Hematopoietic multipotent progenitor cell treated with erythropoietin and hydrocortisone succinate and interleukin-3 and kit ligand, for 17 days (in vitro differentiated cells): ENCODE results near the gene COG1.
"Not testable (repeated sequence)": the region's sequence is repeated elsewhere in the genome, so short reads cannot be mapped to it uniquely, and the experiment has no call there.

Experiments used
- DNase-seq: peaks from one replicate; pipeline ENCODE4 v3.0.0-alpha.2; 2015; ENCODE audit warnings: low spot score

The COG1 gene, protein sequence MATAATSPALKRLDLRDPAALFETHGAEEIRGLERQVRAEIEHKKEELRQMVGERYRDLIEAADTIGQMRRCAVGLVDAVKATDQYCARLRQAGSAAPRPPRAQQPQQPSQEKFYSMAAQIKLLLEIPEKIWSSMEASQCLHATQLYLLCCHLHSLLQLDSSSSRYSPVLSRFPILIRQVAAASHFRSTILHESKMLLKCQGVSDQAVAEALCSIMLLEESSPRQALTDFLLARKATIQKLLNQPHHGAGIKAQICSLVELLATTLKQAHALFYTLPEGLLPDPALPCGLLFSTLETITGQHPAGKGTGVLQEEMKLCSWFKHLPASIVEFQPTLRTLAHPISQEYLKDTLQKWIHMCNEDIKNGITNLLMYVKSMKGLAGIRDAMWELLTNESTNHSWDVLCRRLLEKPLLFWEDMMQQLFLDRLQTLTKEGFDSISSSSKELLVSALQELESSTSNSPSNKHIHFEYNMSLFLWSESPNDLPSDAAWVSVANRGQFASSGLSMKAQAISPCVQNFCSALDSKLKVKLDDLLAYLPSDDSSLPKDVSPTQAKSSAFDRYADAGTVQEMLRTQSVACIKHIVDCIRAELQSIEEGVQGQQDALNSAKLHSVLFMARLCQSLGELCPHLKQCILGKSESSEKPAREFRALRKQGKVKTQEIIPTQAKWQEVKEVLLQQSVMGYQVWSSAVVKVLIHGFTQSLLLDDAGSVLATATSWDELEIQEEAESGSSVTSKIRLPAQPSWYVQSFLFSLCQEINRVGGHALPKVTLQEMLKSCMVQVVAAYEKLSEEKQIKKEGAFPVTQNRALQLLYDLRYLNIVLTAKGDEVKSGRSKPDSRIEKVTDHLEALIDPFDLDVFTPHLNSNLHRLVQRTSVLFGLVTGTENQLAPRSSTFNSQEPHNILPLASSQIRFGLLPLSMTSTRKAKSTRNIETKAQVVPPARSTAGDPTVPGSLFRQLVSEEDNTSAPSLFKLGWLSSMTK

DNA sequence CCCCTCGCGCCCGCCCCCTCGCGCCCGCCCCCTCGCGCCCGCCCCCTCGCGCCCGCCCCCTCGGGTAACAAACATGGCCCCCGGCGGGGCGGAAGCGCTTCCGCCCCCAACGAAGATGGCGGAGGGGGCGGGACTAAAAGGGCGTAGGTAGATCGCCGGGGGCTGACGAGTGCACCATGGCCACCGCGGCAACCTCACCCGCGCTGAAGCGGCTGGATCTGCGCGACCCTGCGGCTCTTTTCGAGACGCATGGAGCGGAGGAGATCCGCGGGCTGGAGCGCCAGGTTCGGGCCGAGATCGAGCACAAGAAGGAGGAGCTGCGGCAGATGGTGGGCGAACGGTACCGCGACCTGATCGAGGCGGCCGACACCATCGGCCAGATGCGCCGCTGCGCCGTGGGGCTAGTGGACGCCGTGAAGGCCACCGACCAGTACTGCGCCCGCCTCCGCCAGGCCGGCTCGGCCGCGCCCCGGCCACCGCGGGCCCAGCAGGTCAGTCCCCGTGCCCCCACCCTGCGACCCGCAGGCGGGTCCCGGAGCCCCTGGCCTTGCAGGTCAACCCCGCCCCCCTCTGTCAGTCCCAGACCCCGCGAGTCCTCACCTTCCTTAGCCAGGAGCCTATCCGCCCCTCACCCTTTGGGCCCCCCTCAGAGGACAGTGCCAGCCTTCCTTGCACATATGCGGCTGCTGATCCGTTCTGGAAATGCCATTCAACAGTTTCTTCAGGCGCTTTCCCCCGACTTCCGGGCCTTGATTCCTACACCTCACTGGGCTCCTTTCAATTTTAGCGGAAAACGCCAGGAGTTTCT is at the start of gene COG1:
COG1 (plus strand) TSS at position 162 of the 808 bp plus-strand sequence; CDS start at position 177, 15 bp downstream.
- DNase-seq, result peak; percentile 87

- not testable (repeated sequence) for DNase-seq
These were observed 48.6 kb upstream of the COG1 start for GRCh38 chr17:73144209-73144608.

GRCh38 chr17:73145641-73146040 is 47.2 kb upstream of the COG1 start:
- DNase-seq, result no peak

DNA sequence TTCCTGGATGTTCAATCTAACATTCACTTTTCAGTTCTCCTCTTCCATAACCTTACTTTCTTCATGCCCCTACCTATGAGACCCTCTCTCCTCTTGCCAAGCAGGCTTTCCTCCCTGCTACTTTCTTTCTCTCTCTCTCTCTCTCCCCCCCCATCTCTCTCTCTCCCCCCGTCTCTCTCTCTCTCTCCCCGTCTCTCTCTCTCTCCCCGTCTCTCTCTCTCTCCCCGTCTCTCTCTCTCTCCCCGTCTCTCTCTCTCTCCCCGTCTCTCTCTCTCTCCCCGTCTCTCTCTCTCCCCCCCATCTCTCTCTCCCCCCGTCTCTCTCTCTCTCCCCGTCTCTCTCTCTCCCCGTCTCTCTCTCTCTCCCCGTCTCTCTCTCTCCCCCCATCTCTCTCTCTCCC is 45.1 kb upstream of the COG1 start:
- DNase-seq, result not testable (repeated sequence)

GRCh38 chr17:73148540-73149334 is 44.1 kb upstream of the COG1 start:
- no peak for DNase-seq

DNA sequence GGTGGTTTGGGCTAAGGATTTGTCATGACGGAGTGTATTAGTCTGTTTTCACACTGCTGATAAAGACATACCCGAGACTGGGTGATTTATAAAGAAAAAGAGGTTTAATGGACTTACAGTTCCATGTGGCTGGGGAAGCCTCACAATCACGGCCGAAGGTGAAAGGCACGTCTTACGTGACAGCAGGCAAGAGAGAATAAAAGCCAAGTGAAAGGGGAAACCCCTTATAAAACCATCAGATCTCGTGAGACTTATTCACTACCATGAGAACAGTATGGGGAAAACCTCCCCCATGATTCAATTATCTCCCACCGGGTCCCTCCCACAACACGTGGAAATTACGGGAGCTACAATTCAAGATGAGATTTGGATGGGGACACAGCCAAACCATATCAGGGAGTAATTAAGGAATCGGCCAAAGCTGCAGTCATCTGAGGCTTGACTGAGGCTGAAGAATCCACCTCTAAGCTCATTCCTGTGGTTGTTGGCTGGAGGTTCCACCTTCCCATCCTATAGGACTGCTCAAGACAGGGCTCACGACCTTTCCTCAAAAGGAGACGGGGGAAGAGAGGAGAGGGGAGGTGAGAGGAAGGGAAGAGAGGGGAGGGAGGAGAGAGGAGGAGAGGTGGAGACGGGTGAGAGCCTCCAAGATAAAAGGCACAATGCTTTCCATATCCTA is 42.1 kb upstream of the COG1 start:
- DNase-seq, result not testable (repeated sequence)

GRCh38 chr17:73151916-73152632 is 40.8 kb upstream of the COG1 start:
- DNase-seq, result no peak

- no peak for DNase-seq
These were observed 37.3 kb upstream of the COG1 start for GRCh38 chr17:73155410-73156165.

DNA sequence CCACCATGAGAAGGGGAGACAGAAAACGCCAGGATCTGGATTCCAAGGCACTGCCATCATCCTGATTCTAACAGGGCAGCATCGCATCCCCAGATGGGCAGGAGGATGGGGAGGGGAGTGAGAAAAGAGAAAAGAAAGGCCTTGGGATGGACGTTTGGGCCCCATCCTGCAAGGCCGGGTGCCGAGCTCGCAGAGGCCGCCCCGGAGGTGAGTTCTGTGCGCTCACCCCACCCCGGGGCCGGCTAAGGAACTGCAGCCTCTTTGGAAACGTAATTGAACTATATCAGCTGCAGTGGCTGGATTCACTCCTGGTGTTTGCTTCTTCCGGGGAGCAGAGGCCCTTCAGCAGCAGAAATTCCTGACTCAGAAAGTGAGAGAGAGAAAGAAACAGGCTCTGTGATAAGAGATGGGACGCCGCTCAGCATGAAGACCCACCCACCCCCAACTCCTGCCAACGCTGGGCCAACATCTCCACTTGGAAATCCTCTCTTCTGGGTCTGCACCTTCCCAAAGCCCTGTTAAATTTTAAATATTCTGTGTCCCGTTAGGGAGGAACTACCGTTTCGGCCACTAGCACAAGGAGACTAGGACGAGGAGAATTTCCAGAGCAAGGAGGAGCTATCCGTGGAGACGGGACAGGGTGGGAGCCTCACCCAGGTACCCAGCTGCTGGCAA is 36.6 kb upstream of the COG1 start:
- DNase-seq, result no peak

- no peak for DNase-seq
These were observed 35.9 kb upstream of the COG1 start for GRCh38 chr17:73156887-73157520.

DNA sequence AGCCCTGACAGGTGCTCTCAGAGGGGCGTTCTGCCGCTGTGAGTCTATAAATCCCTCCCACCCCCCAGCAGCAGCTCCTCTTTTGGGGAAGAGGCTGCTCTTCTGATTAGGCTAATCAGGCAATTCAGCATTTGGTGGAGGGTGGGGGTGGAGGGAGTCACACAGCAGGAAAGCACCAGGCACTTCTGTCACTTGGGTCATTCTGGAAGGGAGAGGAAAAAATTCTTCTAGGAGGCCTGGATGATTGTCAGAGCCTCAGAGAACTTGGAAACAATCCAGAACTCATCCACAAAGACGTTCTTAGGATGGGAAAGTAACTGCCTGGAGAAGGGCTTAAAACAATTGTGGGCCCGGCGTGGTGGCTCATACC is 35.3 kb upstream of the COG1 start:
- DNase-seq, result no peak

- no peak for DNase-seq
These were observed 34.7 kb upstream of the COG1 start for GRCh38 chr17:73158133-73158532.

- DNase-seq, result no peak
These were observed 31.8 kb upstream of the COG1 start for GRCh38 chr17:73160980-73161630.

GRCh38 chr17:73163043-73163442 is 29.8 kb upstream of the COG1 start:
- DNase-seq, result no peak

GRCh38 chr17:73165616-73166404 is 27.0 kb upstream of the COG1 start:
- DNase-seq, result no peak

GRCh38 chr17:73166731-73167581 is 25.9 kb upstream of the COG1 start:
- no peak for DNase-seq
